ENCODE data around the gene FREM1. TPM values are rescaled to one million over a fixed set of nuclear protein-coding genes. Genes with fewer than 3 reads are reported as not detected.

Gene FREM1
- polyA plus RNA-seq, 1 of the 3 experiments (the other 2 are of a cell fraction), result 0.26 TPM

Small RNA genes lying within 50 kb of the gene (small RNA-seq; reads per million reads assigned to genes)
- 0 reads per million in 7 experiments for gene RNU6-1260P

Other genes starting within 250 kb of the FREM1 start
- gene ZDHHC21, start 217.0 kb downstream of the FREM1 start, polyA plus RNA-seq (2012; rRNA removed), result 2.9 and 4.3 TPM in 2 replicates
- gene CER1, start 187.7 kb downstream of the FREM1 start, polyA plus RNA-seq (2012; rRNA removed), result not detected in 2 replicates